22Rv1 (cell line): ENCODE data around the gene VPS8.

Experiments
- CTCF ChIP-seq: fragments of 450-650 bp; IDR thresholded peaks from 2 replicates; pipeline ENCODE4 v1.5.1; 2017; ENCODE audit warnings: mild to moderate bottlenecking
- ZFX ChIP-seq: fragments of 450-650 bp; IDR thresholded peaks from 2 replicates; pipeline ENCODE4 v1.6.1; 2017; ENCODE audit warnings: antibody characterized with exemption, borderline replicate concordance

GRCh38 chr3:184810146-184810545, 1.8 kb upstream of the VPS8 start:
- no peak for TF ChIP-seq CTCF
- no peak for TF ChIP-seq ZFX
